ENCODE data around the gene ARSG. TPM values are rescaled to one million over a fixed set of nuclear protein-coding genes. Genes with fewer than 3 reads are reported as not detected.

The ARSG gene
- total RNA-seq, 1 donor: 7.6 TPM

- Histone ChIP-seq H3K27me3 (ENCODE audit: insufficient read depth, low read length) (no peaks in the 10 kb centered on the region), H3K27ac (ENCODE audit: low read depth, low read length) (no peak overlapping the region), H3K4me3 (ENCODE audit: insufficient read depth, low read length) (no peak overlapping the region), H3K36me3 (ENCODE audit: insufficient read depth, low read length) (no peaks in the 10 kb centered on the region), H4K20me1 (ENCODE audit: insufficient read depth, low read length) (no peaks in the 10 kb centered on the region), H3K9me3 (ENCODE audit: low read depth, low read length) (no peaks in the 10 kb centered on the region), H2AFZ (ENCODE audit: low read length) (no peak overlapping the region), H3K79me2 (ENCODE audit: insufficient read depth, low read length) (no peaks in the 10 kb centered on the region), H3K4me1 (ENCODE audit: insufficient read depth, low read length) (peaks cover 2% of the 10 kb centered on the region), H3K4me2 (ENCODE audit: insufficient read depth, low read length) (no peak overlapping the region)
- TF ChIP-seq, protein P1, sequence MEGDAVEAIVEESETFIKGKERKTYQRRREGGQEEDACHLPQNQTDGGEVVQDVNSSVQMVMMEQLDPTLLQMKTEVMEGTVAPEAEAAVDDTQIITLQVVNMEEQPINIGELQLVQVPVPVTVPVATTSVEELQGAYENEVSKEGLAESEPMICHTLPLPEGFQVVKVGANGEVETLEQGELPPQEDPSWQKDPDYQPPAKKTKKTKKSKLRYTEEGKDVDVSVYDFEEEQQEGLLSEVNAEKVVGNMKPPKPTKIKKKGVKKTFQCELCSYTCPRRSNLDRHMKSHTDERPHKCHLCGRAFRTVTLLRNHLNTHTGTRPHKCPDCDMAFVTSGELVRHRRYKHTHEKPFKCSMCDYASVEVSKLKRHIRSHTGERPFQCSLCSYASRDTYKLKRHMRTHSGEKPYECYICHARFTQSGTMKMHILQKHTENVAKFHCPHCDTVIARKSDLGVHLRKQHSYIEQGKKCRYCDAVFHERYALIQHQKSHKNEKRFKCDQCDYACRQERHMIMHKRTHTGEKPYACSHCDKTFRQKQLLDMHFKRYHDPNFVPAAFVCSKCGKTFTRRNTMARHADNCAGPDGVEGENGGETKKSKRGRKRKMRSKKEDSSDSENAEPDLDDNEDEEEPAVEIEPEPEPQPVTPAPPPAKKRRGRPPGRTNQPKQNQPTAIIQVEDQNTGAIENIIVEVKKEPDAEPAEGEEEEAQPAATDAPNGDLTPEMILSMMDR (IDR thresholded peaks at IDR 0.05; ENCODE audit: extremely low read depth, low read depth, low read length): no peak
- no peak for DNase-seq (ENCODE audit: insufficient read length, low spot score, missing footprints)
Observed at GRCh38 chr17:68299817-68300216, 8.5 kb downstream of the ARSG start.

GRCh38 chr17:68301438-68301959 is 10.2 kb downstream of the ARSG start:
- peaks cover 2% of the 10 kb centered on the region for H3K4me1 ChIP-seq (ENCODE audit: insufficient read depth, low read length)
- H2AFZ ChIP-seq (ENCODE audit: low read length): no peak overlapping the region
- H3K36me3 ChIP-seq (ENCODE audit: insufficient read depth, low read length): no peaks in the 10 kb centered on the region
- H3K9me3 ChIP-seq (ENCODE audit: low read depth, low read length): no peaks in the 10 kb centered on the region
- H3K27me3 ChIP-seq (ENCODE audit: insufficient read depth, low read length): no peaks in the 10 kb centered on the region
- H3K4me3 ChIP-seq (ENCODE audit: insufficient read depth, low read length): no peak overlapping the region
- no peak overlapping the region for H3K27ac ChIP-seq (ENCODE audit: low read depth, low read length)
- H4K20me1 ChIP-seq (ENCODE audit: insufficient read depth, low read length): no peaks in the 10 kb centered on the region
- TF ChIP-seq, protein P1 (IDR thresholded peaks at IDR 0.05; ENCODE audit: extremely low read depth, low read depth, low read length): no peak
- H3K4me2 ChIP-seq (ENCODE audit: insufficient read depth, low read length): no peak overlapping the region
- DNase-seq (ENCODE audit: insufficient read length, low spot score, missing footprints): peak; percentile 31
- H3K79me2 ChIP-seq (ENCODE audit: insufficient read depth, low read length): no peaks in the 10 kb centered on the region

DNA sequence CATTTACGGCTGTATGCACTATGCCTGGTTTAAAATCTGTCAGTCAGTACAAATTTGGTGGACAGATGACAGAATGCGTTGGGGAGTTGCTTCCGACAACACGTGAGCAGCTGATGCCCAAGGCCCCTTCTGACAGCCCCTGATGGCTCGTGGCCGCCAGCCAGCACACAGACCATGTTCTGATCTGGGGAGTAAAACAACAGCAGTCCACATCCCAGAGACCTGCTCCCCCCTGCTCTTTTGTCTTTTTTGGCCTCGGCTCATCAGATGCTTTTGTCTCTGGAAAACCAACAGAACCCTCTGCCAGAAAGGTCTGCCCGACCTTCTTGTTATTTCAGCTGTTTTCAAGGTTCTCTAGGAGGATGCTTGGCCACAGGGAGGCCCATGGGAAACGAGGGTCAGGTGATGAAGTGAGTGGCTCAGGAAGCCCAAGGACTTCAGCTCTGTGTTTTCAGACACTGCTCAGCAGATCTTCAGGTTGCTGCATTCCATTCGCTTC is 10.8 kb downstream of the ARSG start:
- Histone ChIP-seq H3K4me1 (ENCODE audit: insufficient read depth, low read length) (peaks cover 2% of the 10 kb centered on the region), H2AFZ (ENCODE audit: low read length) (peak overlapping the region; percentile 19), H3K27me3 (ENCODE audit: insufficient read depth, low read length) (no peaks in the 10 kb centered on the region), H3K27ac (ENCODE audit: low read depth, low read length) (no peak overlapping the region), H3K79me2 (ENCODE audit: insufficient read depth, low read length) (no peaks in the 10 kb centered on the region), H4K20me1 (ENCODE audit: insufficient read depth, low read length) (no peaks in the 10 kb centered on the region), H3K4me2 (ENCODE audit: insufficient read depth, low read length) (no peak overlapping the region), H3K4me3 (ENCODE audit: insufficient read depth, low read length) (no peak overlapping the region), H3K9me3 (ENCODE audit: low read depth, low read length) (no peaks in the 10 kb centered on the region), H3K36me3 (ENCODE audit: insufficient read depth, low read length) (no peaks in the 10 kb centered on the region)
- TF ChIP-seq, protein P1 (IDR thresholded peaks at IDR 0.05; ENCODE audit: extremely low read depth, low read depth, low read length): no peak
- DNase-seq (ENCODE audit: insufficient read length, low spot score, missing footprints): peak; percentile 76

DNA sequence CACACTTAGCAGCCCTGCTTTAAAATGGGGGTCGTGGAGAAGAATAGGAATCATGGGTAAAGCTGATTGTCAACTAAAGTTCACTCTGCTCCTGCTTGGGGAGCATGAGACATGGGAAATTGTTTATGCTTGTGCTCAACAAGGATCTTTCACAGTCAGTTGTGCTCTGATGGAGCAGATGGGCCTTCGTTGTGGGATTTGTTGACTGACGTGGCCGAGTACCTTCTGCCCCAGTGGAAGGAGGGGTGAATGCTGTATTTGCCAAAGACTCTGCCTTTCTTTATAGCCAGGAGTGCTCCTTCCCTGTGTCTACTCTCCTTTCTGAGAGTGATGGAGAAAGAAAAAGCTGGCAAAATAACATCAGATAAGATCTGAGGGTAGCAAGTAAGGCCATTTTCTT is 11.4 kb downstream of the ARSG start:
- Histone ChIP-seq H3K4me1 (ENCODE audit: insufficient read depth, low read length) (peaks cover 2% of the 10 kb centered on the region), H4K20me1 (ENCODE audit: insufficient read depth, low read length) (no peaks in the 10 kb centered on the region), H3K27me3 (ENCODE audit: insufficient read depth, low read length) (no peaks in the 10 kb centered on the region), H2AFZ (ENCODE audit: low read length) (peak overlapping the region; percentile 19), H3K4me3 (ENCODE audit: insufficient read depth, low read length) (no peak overlapping the region), H3K79me2 (ENCODE audit: insufficient read depth, low read length) (no peaks in the 10 kb centered on the region), H3K4me2 (ENCODE audit: insufficient read depth, low read length) (no peak overlapping the region), H3K9me3 (ENCODE audit: low read depth, low read length) (no peaks in the 10 kb centered on the region), H3K27ac (ENCODE audit: low read depth, low read length) (no peak overlapping the region), H3K36me3 (ENCODE audit: insufficient read depth, low read length) (no peaks in the 10 kb centered on the region)
- TF ChIP-seq, protein P1 (IDR thresholded peaks at IDR 0.05; ENCODE audit: extremely low read depth, low read depth, low read length): no peak
- DNase-seq (ENCODE audit: insufficient read length, low spot score, missing footprints): peak; percentile 35
